LoVo (cell line): ENCODE data around the gene C3orf80.
"Not testable (repeated sequence)": the region's sequence is repeated elsewhere in the genome, so short reads cannot be mapped to it uniquely, and the experiment has no call there.

ENCODE experiments used
- DNase-seq: peaks from one replicate; pipeline ENCODE4 v3.0.0-alpha.2; 2016; ENCODE audit warnings: low spot score

C3orf80 gene

GRCh38 chr3:160225176-160226025, at the start of gene C3orf80:
TSS of gene C3orf80 (plus strand) at chr3:160225422. CDS start at chr3:160225636, 214 bp downstream.
- peak; percentile 69 for DNase-seq

GRCh38 chr3:160176923-160177322, 48.3 kb upstream of the C3orf80 start:
- no peak for DNase-seq

DNA sequence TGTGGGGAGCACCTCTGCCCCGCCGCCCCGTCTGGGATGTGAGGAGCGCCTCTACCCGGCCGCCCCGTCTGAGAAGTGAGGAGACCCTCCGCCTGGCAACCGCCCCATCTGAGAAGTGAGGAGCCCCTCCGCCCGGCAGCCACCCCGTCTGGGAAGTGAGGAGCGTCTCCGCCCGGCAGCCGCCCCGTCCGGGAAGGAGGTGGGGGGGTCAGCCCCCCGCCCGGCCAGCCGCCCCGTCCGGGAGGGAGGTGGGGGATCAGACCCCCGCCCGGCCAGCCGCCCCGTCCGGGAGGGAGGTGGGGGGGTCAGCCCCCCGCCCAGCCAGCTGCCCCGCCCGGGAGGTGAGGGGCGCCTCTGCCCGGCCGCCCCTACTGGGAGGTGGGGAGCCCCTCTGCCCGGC, 46.6 kb upstream of the C3orf80 start:
- not testable (repeated sequence) for DNase-seq

DNA sequence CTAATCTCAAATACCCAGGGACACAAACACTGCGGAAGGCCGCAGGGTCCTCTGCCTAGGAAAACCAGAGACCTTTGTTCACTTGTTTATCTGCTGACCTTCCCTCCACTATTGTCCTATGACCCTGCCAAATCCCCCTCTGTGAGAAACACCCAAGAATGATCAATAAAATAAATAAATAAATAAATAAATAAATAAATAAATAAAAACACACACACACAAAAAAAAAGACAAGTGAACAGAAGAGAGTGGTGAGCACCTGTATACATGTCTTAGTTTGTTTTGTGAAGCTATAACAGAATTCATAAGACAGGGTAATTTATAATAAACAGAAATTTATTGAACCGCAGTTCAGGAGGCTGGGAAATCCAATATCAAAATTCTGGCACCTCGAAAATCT, 45.8 kb upstream of the C3orf80 start:
- not testable (repeated sequence) for DNase-seq

DNA sequence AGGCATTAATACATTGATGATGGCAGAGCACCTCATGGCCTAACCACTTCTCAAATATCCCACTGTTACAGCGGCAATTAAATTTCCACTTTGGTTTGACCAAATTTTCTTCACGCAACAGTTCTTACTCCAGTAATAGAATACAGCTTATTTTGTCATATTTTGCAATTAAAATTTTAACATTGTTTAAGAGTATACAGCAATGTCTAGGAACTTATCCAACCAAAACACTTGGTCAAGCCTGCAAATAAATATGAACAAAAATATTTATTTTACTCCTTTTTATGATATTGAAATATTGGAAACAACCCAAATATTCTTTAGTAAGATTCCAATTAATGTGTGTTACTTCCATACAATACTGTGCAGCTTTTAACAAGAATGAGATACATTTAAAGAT, 45.3 kb upstream of the C3orf80 start:
- DNase-seq: no peak

DNA sequence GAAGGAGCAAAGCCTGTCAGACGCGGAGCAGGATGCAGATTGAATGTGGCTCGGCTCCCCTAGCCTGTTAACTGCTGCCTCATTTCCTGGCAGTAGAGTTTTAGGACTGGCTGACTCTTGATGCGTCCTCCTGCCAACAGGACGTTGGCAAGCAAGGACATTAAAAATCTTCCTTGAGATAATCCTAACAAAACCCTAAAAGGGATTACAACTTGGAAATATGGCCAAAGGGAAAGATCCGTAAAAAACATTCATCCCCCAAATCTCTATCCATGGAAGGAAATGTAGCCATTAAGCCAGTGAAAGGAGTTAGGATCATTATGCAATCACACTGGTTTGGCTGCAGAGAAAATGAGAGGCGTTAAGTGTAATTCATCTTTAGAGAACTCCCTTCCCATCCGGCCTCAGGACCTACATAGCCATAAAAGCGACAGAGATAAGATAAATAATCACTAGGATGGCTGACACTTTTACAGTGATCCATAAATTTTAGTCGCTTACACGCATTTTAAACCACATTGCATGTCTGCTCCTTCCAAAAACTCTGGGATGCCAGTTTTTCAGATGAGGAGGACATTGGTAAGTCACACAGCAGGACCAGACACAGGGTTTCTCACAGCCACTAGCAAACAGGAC, 44.5 kb upstream of the C3orf80 start:
- DNase-seq: no peak

DNA sequence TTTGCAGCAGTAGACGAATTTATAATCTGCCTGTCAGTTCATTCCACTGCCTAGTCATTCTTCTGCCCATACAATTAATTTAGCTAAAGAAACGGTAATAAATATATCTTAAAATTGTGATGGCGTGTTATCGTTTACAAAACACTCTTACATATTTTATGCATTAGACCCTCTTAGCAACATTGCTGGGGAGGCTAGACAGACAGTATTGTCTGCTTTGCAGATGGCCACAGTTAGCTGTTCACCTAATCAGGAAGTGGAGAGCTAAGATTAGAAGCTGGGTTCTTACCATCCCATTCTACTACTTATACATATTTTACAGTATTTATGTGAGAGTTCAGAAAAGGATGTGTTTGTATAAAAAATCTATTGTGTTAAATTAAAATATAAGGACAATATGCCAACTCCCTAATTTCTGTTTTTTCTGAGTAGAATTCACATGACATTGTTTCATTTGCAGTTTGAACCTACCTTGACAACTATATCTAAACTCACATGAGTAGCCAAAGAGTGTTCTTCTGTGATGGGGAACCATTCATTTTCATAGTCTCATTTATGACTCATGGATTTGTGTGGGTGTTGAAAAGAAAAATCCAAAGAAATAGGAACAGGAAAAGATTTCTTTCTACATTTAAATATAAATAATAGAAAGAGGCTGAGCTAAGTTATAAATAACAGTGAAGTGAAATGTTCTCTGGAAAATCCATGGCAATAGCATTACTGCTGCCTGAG, 41.7 kb upstream of the C3orf80 start:
- DNase-seq: no peak

- DNase-seq: no peak
Observed at GRCh38 chr3:160184655-160185054, 40.6 kb upstream of the C3orf80 start.

DNA sequence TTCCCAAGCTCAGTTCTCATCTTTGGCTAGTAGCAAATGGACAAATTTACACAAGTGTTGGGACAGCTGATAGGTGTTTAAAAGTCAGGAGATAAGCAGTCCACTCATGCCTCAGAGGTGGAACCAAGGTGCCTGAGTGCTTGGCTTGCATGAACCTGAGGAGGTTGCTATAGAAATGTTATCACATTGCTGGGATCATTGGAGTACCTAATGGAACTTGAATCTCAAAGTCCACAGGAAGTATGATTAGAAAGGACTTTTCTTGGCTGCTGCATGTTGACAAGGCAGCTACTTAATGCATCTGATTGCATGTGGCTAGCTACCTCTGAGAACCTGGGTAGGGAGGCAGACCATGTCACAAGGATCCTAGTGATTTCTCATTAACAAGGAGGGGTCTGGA, 39.5 kb upstream of the C3orf80 start:
- DNase-seq: no peak

GRCh38 chr3:160187288-160187687, 37.9 kb upstream of the C3orf80 start:
- DNase-seq: no peak

- no peak for DNase-seq
Observed at GRCh38 chr3:160192310-160193029, 32.8 kb upstream of the C3orf80 start.

GRCh38 chr3:160193644-160194192, 31.5 kb upstream of the C3orf80 start:
- DNase-seq: no peak

GRCh38 chr3:160194438-160194837, 30.8 kb upstream of the C3orf80 start:
- no peak for DNase-seq

DNA sequence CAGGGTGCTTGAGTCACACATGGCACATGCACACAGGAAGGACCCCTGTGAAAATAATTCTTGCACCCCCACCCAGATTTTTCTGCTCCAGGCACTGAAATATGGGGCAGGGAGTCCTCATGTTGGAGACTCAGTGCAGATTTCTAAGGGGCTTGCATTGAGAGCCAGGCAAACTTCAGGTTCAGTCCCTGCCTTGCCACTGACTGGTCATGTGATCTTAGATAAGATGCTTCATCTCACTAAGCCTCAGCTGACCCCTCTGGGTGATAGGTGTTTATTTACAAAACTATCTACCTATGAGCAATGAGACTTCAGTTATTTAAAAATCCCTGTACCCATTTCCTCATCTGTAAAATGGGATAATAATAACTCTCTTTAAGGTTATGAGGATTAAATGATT, 30.1 kb upstream of the C3orf80 start:
- DNase-seq: no peak

GRCh38 chr3:160196511-160197104, 28.6 kb upstream of the C3orf80 start:
- no peak for DNase-seq

DNA sequence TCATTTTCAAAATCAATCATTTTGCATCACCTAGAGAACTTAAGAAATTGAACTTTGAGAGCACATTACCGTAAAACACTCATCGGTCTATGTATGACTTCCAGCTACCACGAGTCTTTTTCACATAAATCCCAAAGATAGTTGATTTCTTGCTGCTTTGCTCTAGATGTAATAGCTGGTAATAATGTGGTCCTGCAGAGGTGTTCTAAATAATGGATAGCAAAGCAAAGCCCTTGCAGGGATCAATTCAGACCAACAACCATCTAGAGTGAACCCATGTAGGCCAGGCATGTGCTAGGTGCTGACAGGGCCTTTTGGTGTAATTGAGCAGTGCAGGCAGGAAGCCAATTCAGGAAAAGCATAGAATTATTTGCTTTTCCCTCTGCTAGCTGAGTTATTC, 26.1 kb upstream of the C3orf80 start:
- no peak for DNase-seq

- DNase-seq: no peak
Observed at GRCh38 chr3:160200353-160200752, 24.9 kb upstream of the C3orf80 start.

DNA sequence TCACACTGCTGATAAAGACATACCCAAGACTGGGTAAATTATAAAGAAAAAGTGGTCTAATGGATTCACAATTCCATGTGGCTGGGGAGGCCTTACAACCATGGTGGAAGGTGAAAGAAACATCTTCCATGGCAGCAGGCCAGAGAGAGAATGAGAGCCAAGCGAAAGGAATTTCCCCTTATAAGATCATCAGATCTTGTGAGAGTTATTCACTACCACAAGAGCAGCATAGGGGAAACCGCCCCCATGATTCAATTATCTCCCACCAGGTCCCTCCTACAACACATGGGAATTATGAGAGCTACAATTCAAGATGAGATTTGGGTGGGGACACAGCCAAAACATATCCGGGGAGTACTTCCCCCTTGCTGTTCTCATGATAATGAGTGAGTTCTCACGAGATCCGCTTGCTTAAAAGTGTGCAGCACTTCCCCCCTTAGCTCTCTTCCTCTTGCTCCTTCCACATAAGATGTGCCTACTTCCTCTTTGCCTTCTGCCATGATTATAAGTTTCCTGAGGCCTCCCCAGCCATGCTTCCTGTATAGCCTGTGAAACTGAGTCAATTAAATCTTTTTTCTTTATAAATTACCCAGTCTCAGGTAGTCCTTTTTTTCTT, 20.7 kb upstream of the C3orf80 start:
- not testable (repeated sequence) for DNase-seq

GRCh38 chr3:160205606-160206005, 19.6 kb upstream of the C3orf80 start:
- DNase-seq: peak; percentile 12

GRCh38 chr3:160210341-160210740, 14.9 kb upstream of the C3orf80 start:
- DNase-seq: no peak

GRCh38 chr3:160210799-160211221, 14.4 kb upstream of the C3orf80 start:
- peak; percentile 7 for DNase-seq
